Coronary artery (tissue), 2 donors: ENCODE measurements around the gene JAZF1.

Source experiments
- DNase-seq: peaks from one replicate; pipeline ENCODE4 v3.0.0-alpha.2; 2017; ENCODE audit warnings: low spot score
- H3K27ac ChIP-seq, 2 donors: fragments of 200-600 bp; sonication (generic); one replicate each; pipeline ENCODE4 v1.5.1; 2016 to 2019
- H3K4me3 ChIP-seq: fragments of 200-600 bp; sonication (generic); 2 replicates; pipeline ENCODE4 v1.5.1; 2016; ENCODE audit warnings: mild to moderate bottlenecking, moderate library complexity
- TF ChIP-seq, protein P1 (sequence below): fragments of 200-600 bp; sonication (generic); IDR thresholded peaks from one replicate; pipeline ENCODE4 v1.5.1; 2019; ENCODE audit warnings: antibody characterized with exemption

Gene JAZF1

DNA sequence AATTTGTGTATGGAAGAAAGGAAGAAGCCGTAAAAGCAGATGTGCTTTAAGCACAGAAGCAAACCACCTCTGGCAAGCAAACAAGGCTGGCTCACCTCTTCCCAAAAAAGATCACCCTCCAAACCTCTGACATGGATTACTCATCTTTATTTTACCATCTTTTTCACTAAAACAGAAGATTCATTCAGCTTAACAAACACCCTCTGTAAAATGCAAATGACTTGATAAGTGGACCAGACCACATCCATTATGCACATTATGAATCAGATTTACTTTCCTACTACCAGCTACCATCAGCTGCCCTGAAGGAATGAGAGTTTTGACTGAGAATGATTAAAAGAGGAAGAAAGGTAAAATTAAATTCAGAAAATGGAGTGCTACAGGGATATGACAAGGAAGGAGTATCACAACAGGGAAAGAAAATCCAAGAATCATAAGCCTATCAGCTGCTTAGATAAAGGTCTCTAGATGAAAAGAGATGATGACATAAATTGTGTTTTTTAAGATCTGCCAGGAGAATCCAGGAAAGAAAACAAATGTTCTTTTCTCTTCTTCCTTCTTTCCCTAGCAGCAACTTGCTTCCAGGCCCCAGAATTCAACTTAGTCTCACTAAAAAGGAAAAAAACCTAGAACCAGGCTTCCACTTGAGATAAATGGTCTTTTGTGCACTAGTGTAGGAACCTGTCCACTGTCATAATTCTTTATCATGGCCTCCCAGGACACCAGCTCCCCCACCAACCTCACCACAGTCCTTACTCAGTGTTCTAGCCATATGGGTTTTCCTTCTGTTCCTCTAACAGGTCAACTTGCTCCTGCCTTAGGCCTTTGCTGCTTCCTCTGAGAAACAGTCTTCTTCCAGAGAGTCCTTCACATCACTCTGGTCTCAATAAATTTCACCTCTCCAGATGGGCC lies 47.4 kb downstream of the JAZF1 start:
- DNase-seq: no peak
- H3K27ac ChIP-seq: no peak overlapping the region
- TF ChIP-seq, protein P1, sequence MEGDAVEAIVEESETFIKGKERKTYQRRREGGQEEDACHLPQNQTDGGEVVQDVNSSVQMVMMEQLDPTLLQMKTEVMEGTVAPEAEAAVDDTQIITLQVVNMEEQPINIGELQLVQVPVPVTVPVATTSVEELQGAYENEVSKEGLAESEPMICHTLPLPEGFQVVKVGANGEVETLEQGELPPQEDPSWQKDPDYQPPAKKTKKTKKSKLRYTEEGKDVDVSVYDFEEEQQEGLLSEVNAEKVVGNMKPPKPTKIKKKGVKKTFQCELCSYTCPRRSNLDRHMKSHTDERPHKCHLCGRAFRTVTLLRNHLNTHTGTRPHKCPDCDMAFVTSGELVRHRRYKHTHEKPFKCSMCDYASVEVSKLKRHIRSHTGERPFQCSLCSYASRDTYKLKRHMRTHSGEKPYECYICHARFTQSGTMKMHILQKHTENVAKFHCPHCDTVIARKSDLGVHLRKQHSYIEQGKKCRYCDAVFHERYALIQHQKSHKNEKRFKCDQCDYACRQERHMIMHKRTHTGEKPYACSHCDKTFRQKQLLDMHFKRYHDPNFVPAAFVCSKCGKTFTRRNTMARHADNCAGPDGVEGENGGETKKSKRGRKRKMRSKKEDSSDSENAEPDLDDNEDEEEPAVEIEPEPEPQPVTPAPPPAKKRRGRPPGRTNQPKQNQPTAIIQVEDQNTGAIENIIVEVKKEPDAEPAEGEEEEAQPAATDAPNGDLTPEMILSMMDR: no peak
- H3K4me3 ChIP-seq: no peak overlapping the region

DNA sequence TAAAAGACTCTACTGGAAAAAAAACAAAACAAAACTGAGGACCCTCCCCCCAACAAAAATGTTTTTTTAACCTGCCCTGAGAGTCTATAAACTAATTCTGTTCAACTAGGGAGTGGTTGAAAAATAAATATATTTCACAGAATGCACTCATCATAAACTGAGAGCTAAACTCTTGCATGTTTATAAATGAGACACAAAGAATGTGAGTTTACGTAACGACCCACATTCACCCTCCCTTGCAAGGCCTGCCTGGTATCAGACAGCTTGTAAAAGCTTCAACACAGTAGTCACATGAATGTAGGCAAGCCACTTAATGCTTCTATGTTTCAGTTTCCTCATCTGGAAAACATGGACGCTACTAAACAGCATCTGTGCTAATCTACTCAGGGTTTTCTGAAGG lies 50.3 kb downstream of the JAZF1 start:
- no peak for DNase-seq
- Histone ChIP-seq H3K27ac (no peak overlapping the region), H3K4me3 (no peak overlapping the region)
- TF ChIP-seq, protein P1: no peak

GRCh38 chr7:28128608-28129007 lies 52.0 kb downstream of the JAZF1 start:
- DNase-seq: no peak
- H3K27ac ChIP-seq: no peak overlapping the region
- no peak overlapping the region for H3K4me3 ChIP-seq
- TF ChIP-seq, protein P1: no peak

- TF ChIP-seq, protein P1: no peak
- no peak overlapping the region for H3K27ac ChIP-seq
- no peak for DNase-seq
- H3K4me3 ChIP-seq: no peak overlapping the region
Observed at GRCh38 chr7:28126410-28127041, 54.1 kb downstream of the JAZF1 start.

- no peak overlapping the region for H3K4me3 ChIP-seq
- H3K27ac ChIP-seq: peak overlapping the region in 1 of 2 donors; percentile 7
- TF ChIP-seq, protein P1: no peak
- no peak for DNase-seq
Observed at GRCh38 chr7:28125431-28126409, 54.9 kb downstream of the JAZF1 start.

GRCh38 chr7:28124413-28124812 lies 56.2 kb downstream of the JAZF1 start:
- H3K4me3 ChIP-seq: no peak overlapping the region
- TF ChIP-seq, protein P1: no peak
- H3K27ac ChIP-seq: no peak overlapping the region
- no peak for DNase-seq
